Pulmonary artery endothelial cell (primary cell): Measurements from ENCODE around the gene BIN2. TPM values are rescaled to one million over a fixed set of nuclear protein-coding genes. Genes with fewer than 3 reads are reported as not detected.
"Not testable (repeated sequence)": the region's sequence is repeated elsewhere in the genome, so short reads cannot be mapped to it uniquely, and the experiment has no call there.

ENCODE experiments used
- DNase-seq: peaks from one replicate; pipeline ENCODE4 v3.0.0-alpha.2; 2011; ENCODE audit warnings: low read depth, low spot score
- total RNA-seq: library from RNA; depleted of rRNA; stranded (reverse); fragments of >200 nt; gene quantifications from 2 replicates; pipeline ENCODE4 v1.2.3, GENCODE V29; 2014

The BIN2 gene
- total RNA-seq, 1 donor from 2014 or later = not detected

DNA sequence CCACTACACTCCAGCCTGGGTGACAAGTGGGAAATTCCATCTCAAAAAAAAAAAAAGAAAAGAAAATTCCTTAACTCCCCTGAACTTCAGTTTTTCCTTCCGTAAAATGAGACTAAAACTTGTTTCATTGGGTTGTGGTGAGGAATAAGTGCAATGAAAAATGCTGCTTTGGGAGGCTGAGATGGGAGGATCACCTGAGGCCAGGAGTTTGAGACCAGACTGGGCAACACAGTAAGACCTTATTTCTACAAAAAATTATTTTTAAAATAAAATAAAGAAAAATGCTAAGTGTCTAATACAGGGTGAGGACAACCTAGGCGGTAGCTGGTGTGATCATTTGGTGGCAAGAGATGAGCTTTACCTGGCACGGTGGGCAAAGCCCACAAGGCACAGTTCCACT, 60.6 kb downstream of the BIN2 start:
- no peak for DNase-seq

- no peak for DNase-seq
Observed at GRCh38 chr12:51262758-51263177, 61.2 kb downstream of the BIN2 start.

DNA sequence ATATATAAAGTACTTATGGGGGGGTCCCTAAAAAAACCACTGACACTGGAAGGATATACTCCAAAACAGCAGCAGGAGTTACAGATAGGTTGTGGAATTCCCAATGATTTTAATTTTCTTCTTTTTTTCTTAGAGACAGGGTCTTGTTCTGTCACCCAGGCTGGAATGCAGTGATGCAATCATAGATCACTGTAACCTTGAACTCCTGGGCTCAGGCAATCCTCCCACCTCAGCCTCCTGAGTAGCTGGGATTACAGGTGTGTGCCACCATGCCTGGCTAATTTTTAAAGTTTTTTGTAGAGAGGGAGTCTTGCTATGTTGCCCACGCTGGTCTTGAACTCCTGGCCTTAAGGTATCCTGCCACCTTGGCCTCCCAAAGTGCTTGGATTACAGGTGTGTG, 64.4 kb downstream of the BIN2 start:
- DNase-seq = not testable (repeated sequence)

DNA sequence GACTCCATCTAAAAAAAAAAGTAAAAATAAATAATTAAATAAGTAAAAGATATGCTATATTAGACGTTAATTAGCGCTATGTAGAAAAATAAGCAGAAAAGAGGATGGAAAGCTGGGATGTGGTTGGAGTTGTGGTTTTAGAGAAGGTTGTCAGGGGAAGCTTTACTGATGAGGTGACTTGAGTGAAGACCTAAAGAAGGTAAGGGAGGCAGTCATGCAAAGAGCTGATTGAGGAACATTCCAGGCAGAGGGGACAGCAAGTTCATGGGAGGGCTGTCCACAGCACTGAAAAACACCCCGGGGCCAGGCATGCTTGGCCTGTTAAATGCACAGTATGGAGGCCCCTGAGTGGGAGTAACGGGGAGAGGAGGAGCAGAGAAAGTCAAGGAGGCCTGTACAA, 69.4 kb downstream of the BIN2 start:
- no peak for DNase-seq

GRCh38 chr12:51253276-51253675, 70.7 kb downstream of the BIN2 start:
- DNase-seq = no peak

- no peak for DNase-seq
Observed at GRCh38 chr12:51247523-51248206, 76.3 kb downstream of the BIN2 start.

DNA sequence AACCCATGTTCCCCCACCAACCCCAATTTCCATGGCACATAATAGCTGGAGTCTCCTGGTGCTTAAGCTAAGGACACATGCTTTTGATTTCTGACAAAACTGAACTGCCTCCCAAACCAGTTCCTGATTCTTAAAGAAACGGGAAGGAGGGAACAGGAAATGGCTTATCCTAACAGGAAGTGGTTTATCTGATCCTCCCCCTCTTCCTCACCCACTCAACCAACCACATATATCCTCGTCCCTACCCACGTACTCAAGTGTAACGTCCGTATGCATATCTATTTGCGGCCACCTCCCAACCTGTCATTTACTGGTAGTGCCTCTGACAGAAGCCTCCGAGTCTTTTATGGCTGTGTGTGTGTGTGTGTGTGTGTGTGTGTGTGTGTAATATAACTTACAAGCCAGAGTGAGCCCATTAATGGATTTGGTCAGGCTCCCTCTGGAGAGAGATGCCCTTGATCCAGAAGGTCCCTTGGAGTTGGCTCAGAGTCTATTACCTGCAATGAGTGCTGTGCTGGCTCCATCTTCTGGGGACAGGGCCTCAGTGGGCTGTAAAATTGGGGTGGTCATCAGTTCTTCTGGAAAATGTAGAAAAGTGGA, 77.6 kb downstream of the BIN2 start:
- no peak for DNase-seq

DNA sequence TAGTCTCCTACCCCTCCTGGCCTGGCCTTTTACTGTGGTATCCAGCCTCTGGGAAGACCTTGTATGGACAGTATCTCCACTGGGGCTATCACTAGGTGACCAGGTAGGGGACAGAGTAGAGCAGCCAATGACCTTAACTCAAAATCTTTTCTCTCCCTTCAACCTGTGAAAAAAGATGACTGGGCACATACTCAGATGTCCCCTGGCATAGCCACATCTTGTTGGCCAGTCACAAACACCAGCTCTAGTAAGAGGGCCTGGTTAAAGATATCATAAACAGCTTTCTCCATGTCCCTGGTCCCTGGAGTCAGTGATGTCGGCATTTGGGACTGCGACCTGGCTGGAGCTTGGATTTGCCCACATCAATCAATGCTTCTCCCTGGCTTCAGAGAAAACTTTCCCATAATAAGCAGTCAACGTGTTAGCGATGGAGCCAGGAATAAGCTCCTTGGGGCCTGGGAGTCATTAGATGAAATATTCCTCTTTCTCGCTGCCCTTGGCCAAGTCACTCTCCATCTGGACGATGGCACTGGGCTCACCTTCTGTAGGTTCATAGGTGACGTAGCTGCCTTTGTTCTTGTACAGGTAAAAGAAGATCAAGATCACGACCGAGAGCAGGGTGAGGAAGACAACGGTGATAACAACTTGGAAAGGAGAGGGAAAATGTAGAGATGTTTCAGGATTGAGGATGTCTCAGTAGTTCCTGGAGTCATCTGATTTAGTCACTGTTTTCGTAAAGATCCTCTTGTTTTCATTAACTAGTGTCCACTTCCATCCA, 78.3 kb downstream of the BIN2 start:
- DNase-seq = no peak

- no peak for DNase-seq
Observed at GRCh38 chr12:51244269-51244668, 79.7 kb downstream of the BIN2 start.

DNA sequence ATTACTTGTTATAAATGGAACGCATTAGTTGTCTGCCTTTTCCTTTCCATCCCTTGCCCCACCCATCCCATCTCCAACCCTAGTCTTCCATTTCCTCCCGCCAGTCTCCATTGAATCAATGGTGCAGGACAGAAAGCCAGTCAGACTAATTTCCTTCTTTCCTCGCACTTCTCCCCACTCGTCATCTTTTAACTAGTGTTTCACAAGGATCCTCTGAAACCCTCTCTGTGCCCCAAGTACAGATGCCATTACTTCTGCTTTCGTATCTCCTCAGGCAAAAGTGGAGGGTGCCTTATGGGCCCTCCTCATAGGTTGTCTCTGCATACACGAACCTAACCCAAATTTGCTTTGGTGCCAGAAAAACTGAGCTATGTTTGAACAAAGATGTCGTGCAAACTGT, 81.1 kb downstream of the BIN2 start:
- no peak for DNase-seq

GRCh38 chr12:51242120-51242519, 81.9 kb downstream of the BIN2 start:
- DNase-seq = no peak

- no peak for DNase-seq
Observed at GRCh38 chr12:51240971-51241370, 83.0 kb downstream of the BIN2 start.

- DNase-seq = peak; percentile 89
Observed at GRCh38 chr12:51238510-51239334, 85.3 kb downstream of the BIN2 start, which contains the start of gene DAZAP2. Gene DAZAP2 (plus strand): TSS chr12:51238826. CDS start chr12:51238908, 82 bp downstream.

DNA sequence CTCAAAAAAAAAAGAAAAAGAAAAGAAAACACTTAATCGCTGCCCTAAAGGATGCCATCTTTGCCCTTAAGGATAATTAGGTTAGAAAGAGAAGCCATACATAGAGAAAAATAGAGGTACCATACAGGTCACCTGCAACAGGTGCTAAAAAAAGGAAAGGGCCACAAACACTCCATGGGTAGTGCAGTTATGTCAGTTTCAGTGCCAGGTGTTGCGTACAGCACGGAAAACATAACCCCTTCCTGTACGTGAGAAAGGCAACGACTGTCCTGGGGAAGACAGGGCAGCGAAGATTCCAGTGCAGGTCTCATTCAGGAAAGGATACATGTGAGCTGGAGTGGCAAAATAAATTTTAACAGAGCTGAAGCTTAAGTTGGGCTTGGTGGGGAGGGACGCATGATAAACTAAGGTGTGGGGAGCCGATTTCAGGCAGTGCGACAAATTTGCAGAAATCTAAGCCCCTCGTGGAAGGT, 85.9 kb downstream of the BIN2 start:
- DNase-seq = no peak

DNA sequence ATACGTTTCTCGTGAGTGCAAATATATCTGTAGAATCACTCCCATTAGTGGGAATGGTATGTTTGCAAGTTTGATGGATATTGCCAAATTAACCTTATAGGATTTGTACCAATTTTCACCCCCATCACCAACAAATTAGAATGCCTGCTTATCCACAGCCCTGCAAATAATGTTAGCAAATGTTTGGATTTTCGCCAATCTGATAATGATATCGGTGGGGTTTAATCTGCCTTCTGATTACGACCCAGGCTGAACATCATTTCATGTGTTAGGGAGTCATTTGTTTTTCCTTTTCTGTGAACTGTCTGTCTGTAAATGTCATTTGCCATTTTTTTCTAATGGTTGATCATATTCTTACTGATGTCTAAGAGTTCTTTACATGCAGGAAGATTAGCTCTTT, 89.4 kb downstream of the BIN2 start:
- no peak for DNase-seq

- DNase-seq = no peak
Observed at GRCh38 chr12:51232642-51233041, 91.3 kb downstream of the BIN2 start.

Other genes with a start within 250 kb of the BIN2 start
- gene CSRNP2, start 240.6 kb downstream of the BIN2 start, total RNA-seq = 15.8 and 23.8 TPM in 2 replicates
- gene TFCP2, start 151.0 kb downstream of the BIN2 start, total RNA-seq = 9.4 and 10.3 TPM in 2 replicates
- gene POU6F1, start 106.1 kb downstream of the BIN2 start, total RNA-seq = 1.3 and 1.9 TPM in 2 replicates
- 80.1 and 118 TPM in 2 replicates for gene DAZAP2, start 85.3 kb downstream of the BIN2 start, total RNA-seq
- gene SMAGP, start 53.8 kb downstream of the BIN2 start, total RNA-seq = 12.3 and 17.9 TPM in 2 replicates
- not detected in 2 replicates for gene CELA1, start 22.5 kb upstream of the BIN2 start, total RNA-seq
- 75.0 and 112 TPM in 2 replicates for gene GALNT6, start 67.2 kb upstream of the BIN2 start, total RNA-seq
- 3.7 and 5.1 TPM in 2 replicates for gene SLC4A8, start 100.7 kb upstream of the BIN2 start, total RNA-seq